Stomach (tissue), 9 donors: ENCODE data around the gene LIG1. TPM values are rescaled to one million over a fixed set of nuclear protein-coding genes. Genes with fewer than 3 reads are reported as not detected.

Experiments
- DNase-seq, 2 donors: peaks; one replicate each; pipeline versions ENCODE4 v3.0.0 to v3.0.0-alpha.2; 2013 to 2019
- H3K27ac ChIP-seq, 5 donors: fragments of 200-600 bp in 4 of 5; sonication (generic) in 4 of 5; one replicate each; pipeline ENCODE4 v1.5.1; 2013 to 2019; ENCODE audit warnings: mild to moderate bottlenecking in 1 of 5, moderate library complexity in 1 of 5
- H3K27me3 ChIP-seq, 3 donors: fragments of 200-600 bp; sonication (generic); one replicate each; pipeline ENCODE4 v1.5.1; 2017 to 2019; ENCODE audit warnings: mixed run types in 1 of 3
- H3K36me3 ChIP-seq, 4 donors: fragments of 200-600 bp; sonication (generic); 1 replicate in 3 of 4; 2 replicates in 1 of 4; pipeline ENCODE4 v1.5.1; 2016 to 2019
- H3K4me1 ChIP-seq, 4 donors: fragments of 200-600 bp; sonication (generic); one replicate each; pipeline ENCODE4 v1.5.1; 2016 to 2019
- H3K4me3 ChIP-seq, 4 donors: fragments of 200-600 bp; sonication (generic) in 3 of 4; one replicate each; pipeline ENCODE4 v1.5.1; 2016 to 2019; ENCODE audit warnings: mild to moderate bottlenecking in 1 of 4
- H3K9me3 ChIP-seq, 4 donors: fragments of 200-600 bp; sonication (generic); one replicate each; pipeline ENCODE4 v1.5.1; 2016 to 2019
- EP300 ChIP-seq: sonication (generic); formaldehyde crosslinking; IDR thresholded peaks from one replicate; pipeline ENCODE4 v1.6.1; 2017; ENCODE audit warnings: antibody characterized with exemption
- POLR2A ChIP-seq, 4 donors: fragments of 450-650 bp; IDR thresholded peaks; one replicate each; pipeline ENCODE4 v1.6.1; 2016; ENCODE audit warnings: antibody characterized with exemption in 4 of 4, control low read depth in 2 of 4, mild to moderate bottlenecking in 1 of 4, moderate library complexity in 1 of 4
- POLR2AphosphoS5 ChIP-seq, 3 donors: sonication (generic); formaldehyde crosslinking; IDR thresholded peaks; one replicate each; pipeline ENCODE4 v1.6.1; 2016; ENCODE audit warnings: antibody characterized with exemption in 3 of 3
- WGBS, 5 donors: extraction: QIAGEN DNeasy Blood & Tissue Kit in 3 of 5; methylation state at CpG; one replicate each; pipeline versions ENCODE4 v1.1.5 to v1.1.7; 2013 to 2018; 5-methylcytosine and 5-hydroxymethylcytosine counted together
- intact Hi-C: fragments of 100-400 bp; cut with DNase I; formaldehyde crosslinking; loops from one replicate; pipeline ENCODE4 v1.15.1; 2023; ENCODE audit warnings: low total_unique reads
- polyA plus RNA-seq, 3 donors: library from polyadenylated mRNA; stranded (reverse); fragments of 200-250 nt; gene quantifications; one replicate each; pipeline ENCODE4 v1.2.3, GENCODE V29; 2013
- total RNA-seq, 5 donors: library from RNA; depleted of rRNA; stranded (reverse); fragments of >200 nt; gene quantifications; one replicate each; pipeline versions ENCODE4 v1.1.0 to v1.2.3, GENCODE V29; 2014 to 2016
- TF ChIP-seq, protein P1 (sequence below), 7 experiments: fragments of 450-650 bp in 4 of 7; fragments of 200-600 bp in 3 of 7; sonication (generic) in 3 of 7; IDR thresholded peaks; one replicate each; pipeline ENCODE4 v1.5.1; 2016 to 2019; ENCODE audit warnings: antibody characterized with exemption in 7 of 7, control low read depth in 2 of 7, mild to moderate bottlenecking in 1 of 7
- donor health status: healthy with polysubstance abuse.
- donor health status: Bipolar disorder and iron deficiency.
- donor health status: healthy.

Gene LIG1
- total and polyA plus RNA-seq, 8 donors: 15.9 to 48.2 (median 19.0) TPM

DNA sequence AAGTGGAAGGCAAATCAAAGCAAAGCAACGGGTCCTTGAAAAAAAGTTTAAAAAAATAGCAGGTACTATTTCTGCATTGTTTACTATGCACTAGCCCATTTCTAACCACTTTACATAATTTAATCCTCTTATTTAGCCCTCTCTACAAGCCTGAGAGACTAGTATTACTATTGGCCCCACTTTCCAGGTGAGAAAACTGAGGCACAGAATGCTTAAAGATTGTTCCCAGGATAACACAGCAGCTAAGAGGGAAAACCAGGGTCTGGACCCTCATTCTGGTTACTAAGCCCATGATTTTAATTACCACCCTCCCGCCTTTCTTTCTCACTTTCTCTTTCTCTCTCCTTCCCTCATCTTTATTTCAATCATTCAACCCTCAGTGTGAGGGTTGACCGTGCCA lies 6.1 kb upstream of the LIG1 start:
- 76 to 96% (median 81%) methylated on average over 3 of the region's 3 CpGs for WGBS, 5 donors
- H3K4me1 ChIP-seq: peaks cover 2 to 9% (median 7%) of the 10 kb centered on the region in 4 donors
- no peak overlapping the region for H3K4me3 ChIP-seq
- TF ChIP-seq POLR2AphosphoS5 (IDR thresholded peaks at IDR 0.05): no peak
- no peak for TF ChIP-seq EP300
- no peak for TF ChIP-seq POLR2A (IDR thresholded peaks at IDR 0.05)
- TF ChIP-seq, protein P1, sequence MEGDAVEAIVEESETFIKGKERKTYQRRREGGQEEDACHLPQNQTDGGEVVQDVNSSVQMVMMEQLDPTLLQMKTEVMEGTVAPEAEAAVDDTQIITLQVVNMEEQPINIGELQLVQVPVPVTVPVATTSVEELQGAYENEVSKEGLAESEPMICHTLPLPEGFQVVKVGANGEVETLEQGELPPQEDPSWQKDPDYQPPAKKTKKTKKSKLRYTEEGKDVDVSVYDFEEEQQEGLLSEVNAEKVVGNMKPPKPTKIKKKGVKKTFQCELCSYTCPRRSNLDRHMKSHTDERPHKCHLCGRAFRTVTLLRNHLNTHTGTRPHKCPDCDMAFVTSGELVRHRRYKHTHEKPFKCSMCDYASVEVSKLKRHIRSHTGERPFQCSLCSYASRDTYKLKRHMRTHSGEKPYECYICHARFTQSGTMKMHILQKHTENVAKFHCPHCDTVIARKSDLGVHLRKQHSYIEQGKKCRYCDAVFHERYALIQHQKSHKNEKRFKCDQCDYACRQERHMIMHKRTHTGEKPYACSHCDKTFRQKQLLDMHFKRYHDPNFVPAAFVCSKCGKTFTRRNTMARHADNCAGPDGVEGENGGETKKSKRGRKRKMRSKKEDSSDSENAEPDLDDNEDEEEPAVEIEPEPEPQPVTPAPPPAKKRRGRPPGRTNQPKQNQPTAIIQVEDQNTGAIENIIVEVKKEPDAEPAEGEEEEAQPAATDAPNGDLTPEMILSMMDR (IDR thresholded peaks at IDR 0.05): no peak
- no peak for DNase-seq
- H3K9me3 ChIP-seq: peaks cover 0 to 4% (median 2%) of the 10 kb centered on the region in 4 donors
- H3K36me3 ChIP-seq: peaks cover 4 to 62% (median 40%) of the 10 kb centered on the region in 4 donors
- no peak overlapping the region for H3K27ac ChIP-seq
- no peaks in the 10 kb centered on the region for H3K27me3 ChIP-seq
- intact Hi-C loops: no loop called here

DNA sequence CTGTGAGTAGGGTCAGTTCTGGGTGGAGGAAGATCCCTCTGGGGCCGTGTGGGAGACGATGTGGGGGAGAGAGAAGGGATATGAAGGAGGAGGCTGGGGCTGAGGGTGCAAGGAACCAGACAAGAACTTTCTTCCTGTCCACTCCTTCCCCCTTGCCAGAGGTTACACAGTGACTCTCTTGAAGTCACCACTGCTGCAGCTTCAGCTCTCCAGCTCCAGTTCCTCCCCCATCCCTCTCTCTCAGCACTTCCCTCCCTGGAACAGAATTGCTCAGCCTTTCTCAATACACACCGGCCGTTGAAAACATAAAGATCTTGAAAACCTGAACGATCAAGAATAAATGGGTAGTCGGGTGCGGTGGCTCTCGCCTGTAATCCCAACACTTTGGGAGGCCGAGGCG lies 5.4 kb upstream of the LIG1 start:
- no peak overlapping the region for H3K4me3 ChIP-seq
- DNase-seq: no peak
- H3K36me3 ChIP-seq: peaks cover 4 to 55% (median 39%) of the 10 kb centered on the region in 4 donors
- WGBS, 5 donors: 93 to 96% (median 95%) methylated on average over 10 of the region's 10 CpGs
- TF ChIP-seq EP300: no peak
- no peak for TF ChIP-seq POLR2A (IDR thresholded peaks at IDR 0.05)
- TF ChIP-seq POLR2AphosphoS5 (IDR thresholded peaks at IDR 0.05): no peak
- TF ChIP-seq, protein P1 (IDR thresholded peaks at IDR 0.05): no peak
- intact Hi-C loops: no loop called here
- no peaks in the 10 kb centered on the region for H3K9me3 ChIP-seq
- H3K27ac ChIP-seq: no peak overlapping the region
- H3K4me1 ChIP-seq: peaks cover 6 to 16% (median 13%) of the 10 kb centered on the region in 4 donors
- H3K27me3 ChIP-seq: no peaks in the 10 kb centered on the region

DNA sequence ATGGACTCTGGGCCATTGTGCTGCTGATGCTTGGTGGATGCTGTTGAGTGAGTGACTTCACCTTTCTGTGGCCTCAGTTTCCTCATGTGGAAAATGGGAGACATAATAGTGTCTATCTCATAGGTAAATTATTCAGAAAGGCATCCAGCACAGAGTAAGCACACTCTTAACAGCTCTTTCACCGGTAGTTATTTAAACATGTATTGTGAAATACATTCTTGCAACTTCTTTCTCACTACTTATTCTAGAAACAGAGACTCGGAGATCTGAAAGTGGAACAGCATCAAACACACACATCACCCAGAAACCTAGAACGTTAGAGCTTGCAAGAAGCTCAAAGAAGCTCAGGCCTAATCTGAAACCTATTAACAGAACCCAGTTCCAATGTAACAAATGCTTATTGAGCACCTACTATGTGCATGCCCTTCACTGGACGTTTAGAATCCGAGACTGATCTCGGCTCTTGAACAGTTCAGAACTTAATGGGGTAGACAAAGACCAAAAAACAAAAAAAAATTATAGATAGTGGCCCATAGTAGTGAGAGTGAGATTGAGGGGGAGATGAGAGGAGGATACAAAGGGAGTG lies 4.4 kb upstream of the LIG1 start:
- Histone ChIP-seq H3K9me3 (no peaks in the 10 kb centered on the region), H3K4me1 (peaks cover 6 to 19% (median 15%) of the 10 kb centered on the region in 4 donors), H3K27ac (no peak overlapping the region), H3K36me3 (peaks cover 4 to 47% (median 35%) of the 10 kb centered on the region in 4 donors), H3K27me3 (no peaks in the 10 kb centered on the region), H3K4me3 (no peak overlapping the region)
- no peak for DNase-seq
- TF ChIP-seq EP300 (no peak), POLR2AphosphoS5 (IDR thresholded peaks at IDR 0.05) (no peak), POLR2A (IDR thresholded peaks at IDR 0.05) (no peak)
- TF ChIP-seq, protein P1 (IDR thresholded peaks at IDR 0.05): no peak
- intact Hi-C loops: no loop called here
- 74 to 87% (median 81%) methylated on average over 6 of the region's 6 CpGs for WGBS, 5 donors

DNA sequence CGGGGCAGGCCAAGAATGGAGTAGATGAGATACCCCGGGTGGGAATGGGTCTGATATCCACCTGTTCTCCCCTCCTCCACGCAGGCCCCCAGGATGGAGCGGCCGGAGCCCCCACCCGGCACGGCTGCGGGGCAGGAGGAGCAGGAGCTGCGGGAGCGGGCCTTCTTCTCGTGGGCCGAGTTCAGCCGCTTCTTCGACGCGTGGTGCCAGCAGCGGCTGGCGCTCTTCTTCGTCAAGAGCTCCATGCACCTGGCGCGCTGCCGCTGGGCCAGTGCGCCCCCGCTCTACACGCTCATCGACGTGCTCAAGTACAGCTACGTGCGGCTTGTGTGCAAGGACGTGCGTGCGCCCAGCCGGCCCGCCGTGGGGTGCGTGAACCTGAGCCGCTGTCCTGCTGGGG lies 1.6 kb upstream of the LIG1 start:
- peaks cover 6 to 26% (median 21%) of the 10 kb centered on the region in 4 donors for H3K4me1 ChIP-seq
- no peaks in the 10 kb centered on the region for H3K9me3 ChIP-seq
- DNase-seq: peak in 1 of 2 donors; percentile 13
- H3K27ac ChIP-seq: no peak overlapping the region
- no peaks in the 10 kb centered on the region for H3K27me3 ChIP-seq
- peak overlapping the region in 2 of 4 donors; percentile 70 to 73 for H3K4me3 ChIP-seq
- intact Hi-C loops: no loop called here
- H3K36me3 ChIP-seq: peaks cover 4 to 42% (median 33%) of the 10 kb centered on the region in 4 donors
- WGBS, 5 donors: 82 to 93% (median 87%) methylated on average over 12 to 37 of the region's 37 CpGs
- TF ChIP-seq, protein P1 (IDR thresholded peaks at IDR 0.05): no peak
- TF ChIP-seq POLR2A (IDR thresholded peaks at IDR 0.05) (no peak), EP300 (no peak), POLR2AphosphoS5 (IDR thresholded peaks at IDR 0.05) (no peak)
